GOT3 (cell line): ENCODE data around the gene HES5.

Experiments used
- DNase-seq: peaks from one replicate; lab custom pipeline; 2025; ENCODE audit warnings: mixed read lengths; lab: John Stamatoyannopoulos, UW

HES5 gene

DNA sequence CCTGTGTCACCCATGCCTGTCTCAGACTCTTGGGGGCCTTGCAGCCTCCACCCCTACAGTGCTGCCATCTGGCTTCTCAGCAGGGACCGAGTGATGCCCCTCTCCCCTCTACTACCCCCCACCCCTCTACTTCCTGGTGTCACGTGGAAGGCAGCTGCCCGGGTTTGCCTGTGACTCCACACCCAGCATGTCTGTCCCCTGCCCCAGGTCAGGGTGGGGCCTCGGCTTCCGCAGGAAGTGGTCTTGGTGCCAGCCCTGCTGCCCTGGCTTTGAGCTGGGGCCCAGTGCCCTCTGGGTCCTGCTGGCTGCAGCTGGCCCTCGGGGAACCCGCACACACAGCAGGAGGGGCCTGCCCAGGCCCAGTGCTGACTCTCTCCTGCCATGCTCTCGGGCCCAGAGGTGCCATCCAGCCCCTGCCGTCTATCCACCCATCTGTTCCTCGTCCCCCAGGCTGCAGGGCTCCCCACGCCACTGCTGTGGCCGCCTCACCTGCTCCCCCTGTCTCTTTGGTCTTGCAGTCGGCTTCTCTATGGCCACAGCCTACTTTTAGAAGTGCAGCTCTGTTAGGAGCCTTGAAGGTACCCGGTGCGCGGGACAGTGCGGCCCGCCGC is 30.0 kb downstream of the HES5 start:
- DNase-seq: no peak

GRCh38 chr1:2499260-2499659 is 30.8 kb downstream of the HES5 start:
- no peak for DNase-seq

DNA sequence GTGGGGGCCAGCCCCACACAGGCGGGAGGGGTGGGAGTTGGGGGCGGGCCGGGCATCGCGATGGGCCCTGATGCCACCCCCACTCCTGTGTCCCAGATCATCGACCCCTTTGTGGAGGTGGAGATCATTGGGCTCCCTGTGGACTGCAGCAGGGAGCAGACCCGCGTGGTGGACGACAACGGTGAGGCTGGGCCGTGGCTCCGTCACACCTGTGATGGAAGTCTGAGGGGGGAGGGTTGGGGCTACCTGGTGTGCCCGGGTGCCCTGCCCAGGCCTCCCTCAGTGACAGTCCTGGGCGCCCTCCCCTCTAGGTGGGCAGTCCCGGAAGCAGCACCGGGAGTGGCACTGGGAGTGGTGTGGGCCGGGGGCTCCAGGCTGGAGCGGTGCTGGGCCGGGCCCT is 31.4 kb downstream of the HES5 start:
- no peak for DNase-seq

- no peak for DNase-seq
Measured at GRCh38 chr1:2497891-2498290, 32.2 kb downstream of the HES5 start.

- no peak for DNase-seq
Measured at GRCh38 chr1:2496746-2497145, 33.3 kb downstream of the HES5 start.

GRCh38 chr1:2496087-2496622 is 33.9 kb downstream of the HES5 start:
- DNase-seq: no peak

GRCh38 chr1:2495546-2495945 is 34.5 kb downstream of the HES5 start:
- no peak for DNase-seq

DNA sequence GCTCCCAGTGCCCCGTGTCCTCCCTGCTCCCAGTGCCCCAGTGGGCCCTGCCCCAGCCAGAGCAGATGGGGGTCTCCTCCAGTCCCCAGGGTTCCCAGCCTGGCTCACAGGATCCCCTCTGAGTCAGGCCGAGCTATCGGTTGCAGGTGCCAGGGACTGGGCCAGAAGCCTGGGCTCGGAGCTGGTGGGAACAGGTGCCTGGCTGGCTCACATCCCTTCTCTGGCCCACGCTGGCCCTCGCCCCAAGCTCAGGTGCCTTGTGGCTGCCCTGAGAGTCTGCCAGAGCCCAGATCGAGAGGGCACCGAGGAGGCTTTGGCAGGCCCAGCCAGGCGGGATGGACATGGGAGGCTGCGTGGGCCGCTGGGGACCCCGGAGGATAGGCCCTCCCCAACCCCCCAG is 35.0 kb downstream of the HES5 start:
- DNase-seq: no peak

- no peak for DNase-seq
Measured at GRCh38 chr1:2494323-2494693, 35.8 kb downstream of the HES5 start.

- no peak for DNase-seq
Measured at GRCh38 chr1:2493691-2494322, 36.3 kb downstream of the HES5 start.

DNA sequence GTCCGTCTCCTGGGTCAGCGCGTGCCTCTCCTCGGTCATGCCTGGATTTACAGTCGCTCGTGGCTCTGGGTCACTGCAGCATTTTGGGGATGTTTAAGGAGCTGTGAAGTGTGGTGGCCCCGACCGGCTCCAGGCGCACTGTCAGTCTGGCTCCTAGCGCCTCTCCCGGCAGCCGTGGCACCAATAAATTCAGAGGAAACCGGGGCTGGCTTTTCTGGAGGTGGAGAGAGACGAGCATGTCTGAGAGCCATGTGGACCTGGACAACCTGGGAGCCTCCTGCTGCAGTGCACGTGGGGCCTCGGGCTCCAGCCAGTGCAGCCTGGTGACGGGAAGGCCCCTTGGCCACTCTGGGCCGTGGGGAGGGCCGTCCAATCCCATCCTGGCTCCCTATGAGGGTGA is 36.8 kb downstream of the HES5 start:
- no peak for DNase-seq

DNA sequence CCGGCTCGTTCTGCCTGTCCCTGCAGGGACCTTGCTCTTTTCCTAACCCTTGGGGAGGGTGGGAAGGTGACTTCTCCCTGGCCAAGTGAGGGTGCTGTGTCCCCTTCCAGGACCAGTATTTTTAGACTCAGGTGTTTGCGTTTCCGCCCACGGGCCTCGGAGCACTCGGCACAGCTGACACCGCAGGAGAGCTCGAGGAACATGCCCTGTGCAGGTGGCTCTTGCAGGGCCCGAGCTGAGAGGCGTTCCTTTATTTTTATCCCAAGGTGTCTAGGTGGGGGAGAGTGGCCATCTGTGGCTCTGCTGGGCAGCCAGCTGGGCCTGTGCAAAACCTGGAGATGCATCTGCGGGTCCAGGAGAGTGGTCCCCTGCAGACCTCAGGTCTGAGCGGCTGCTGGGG is 38.0 kb downstream of the HES5 start:
- DNase-seq: no peak

GRCh38 chr1:2489615-2490014 is 40.4 kb downstream of the HES5 start:
- DNase-seq: no peak

DNA sequence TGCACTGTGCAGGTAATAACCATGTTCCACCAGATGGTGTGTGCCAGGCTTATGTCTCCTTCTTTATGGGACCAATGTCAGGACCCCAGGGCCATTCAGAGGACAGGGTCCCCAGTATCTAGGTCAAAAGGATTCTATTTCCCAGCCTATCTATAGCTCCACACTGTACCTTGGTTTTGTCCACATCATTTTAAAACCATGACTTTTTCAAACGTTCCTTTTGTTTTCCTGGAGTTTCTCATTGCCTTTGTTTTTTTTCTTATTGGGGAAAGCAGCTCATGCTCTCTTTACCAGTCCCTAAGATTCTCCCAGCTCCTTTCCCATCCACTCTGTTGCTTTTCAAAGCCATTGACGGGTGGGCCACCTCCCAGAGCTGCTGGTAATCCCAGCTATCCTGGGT is 41.4 kb downstream of the HES5 start:
- no peak for DNase-seq

DNA sequence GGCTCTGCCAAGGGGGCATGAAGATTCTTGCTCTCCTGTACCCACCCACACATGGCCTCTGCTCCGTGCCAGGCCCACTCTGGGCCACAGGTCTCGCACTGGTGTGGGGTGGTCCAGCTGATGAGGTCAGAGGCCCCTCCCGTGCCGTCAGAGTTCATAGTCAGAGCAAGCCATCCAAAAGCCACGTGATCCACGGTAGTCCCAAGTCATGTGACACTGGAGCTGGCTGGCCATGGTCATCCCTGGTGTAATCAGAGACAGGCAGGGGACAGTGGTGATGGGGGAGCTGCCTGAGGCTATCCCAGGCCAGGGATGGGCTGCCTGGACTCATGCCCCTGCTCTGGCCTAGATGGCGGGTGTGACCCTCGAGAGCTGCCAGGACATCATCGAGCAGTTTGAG is 43.5 kb downstream of the HES5 start:
- no peak for DNase-seq

DNA sequence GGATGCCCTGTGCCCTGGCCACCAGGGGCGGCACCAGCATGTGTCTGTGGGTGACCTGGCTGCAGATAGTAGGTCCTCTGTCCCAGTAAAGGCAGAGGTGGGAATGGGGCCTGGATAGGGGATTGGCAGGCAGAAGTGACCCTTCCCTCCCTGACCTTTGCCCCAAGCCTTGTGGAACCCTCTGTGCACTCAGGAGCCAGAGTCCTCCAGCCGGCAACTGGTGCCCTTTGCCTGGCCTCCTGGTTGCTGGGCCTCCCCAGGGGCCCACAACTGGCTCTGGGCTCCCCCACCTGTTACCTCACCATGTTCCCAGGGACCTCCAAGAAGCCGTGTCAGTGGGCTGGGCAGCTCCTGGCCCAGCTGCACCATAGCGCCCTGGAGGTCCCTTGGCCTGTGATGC is 44.0 kb downstream of the HES5 start:
- DNase-seq: no peak

- no peak for DNase-seq
Measured at GRCh38 chr1:2483970-2484369, 46.1 kb downstream of the HES5 start.

DNA sequence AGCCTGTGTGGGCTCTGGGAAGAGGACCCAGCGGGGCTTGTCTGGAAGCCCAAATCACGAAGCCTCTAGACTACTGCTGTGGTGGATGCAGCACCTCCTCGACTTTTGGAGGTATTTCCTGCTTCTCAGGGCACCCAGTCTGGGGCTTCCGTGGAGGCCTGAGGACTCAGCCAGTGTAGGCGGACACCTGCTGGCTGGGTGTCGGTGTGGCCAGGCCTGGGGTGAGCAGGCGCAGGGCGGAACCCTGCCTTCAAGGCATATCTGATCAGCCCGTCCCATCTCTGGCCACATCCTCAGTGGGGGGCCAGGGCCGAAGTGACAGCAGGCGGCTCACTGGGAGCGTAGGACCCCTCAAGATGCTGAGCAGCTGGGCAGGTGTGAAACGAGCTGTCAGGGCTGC is 47.0 kb downstream of the HES5 start:
- no peak for DNase-seq

- DNase-seq: no peak
Measured at GRCh38 chr1:2482588-2482987, 47.5 kb downstream of the HES5 start.

DNA sequence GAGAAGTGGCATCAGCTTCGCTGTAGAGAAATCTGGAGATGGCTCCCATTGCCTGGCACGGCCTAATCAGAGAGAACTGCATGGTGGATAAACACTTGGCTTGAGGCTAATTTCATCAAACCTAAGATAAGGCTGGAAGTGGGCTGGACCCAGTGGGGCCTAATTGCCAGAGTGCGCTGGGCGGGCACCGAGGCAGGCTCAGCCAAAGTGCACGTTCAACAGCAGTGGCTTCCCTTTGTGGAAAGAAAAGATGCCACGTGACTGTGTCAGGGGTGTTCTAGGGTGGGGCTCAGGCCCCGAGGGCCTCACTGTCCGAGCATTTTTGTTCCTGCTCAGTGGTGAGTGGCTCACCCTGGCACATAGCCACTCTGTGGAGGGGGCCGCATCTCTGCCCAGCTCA is 48.2 kb downstream of the HES5 start:
- DNase-seq: no peak

- DNase-seq: no peak
Measured at GRCh38 chr1:2480986-2481364, 49.1 kb downstream of the HES5 start.

- DNase-seq: no peak
Measured at GRCh38 chr1:2480236-2480985, 49.7 kb downstream of the HES5 start.

- DNase-seq: no peak
Measured at GRCh38 chr1:2479618-2480017, 50.4 kb downstream of the HES5 start.
